H1 (cell line): ENCODE measurements around the gene LRP5. TPM values are rescaled to one million over a fixed set of nuclear protein-coding genes. Genes with fewer than 3 reads are reported as not detected.

Experiments used
- CTCF ChIA-PET: fragments of 300-600 bp; sonication (Branson Sonifier 250); formaldehyde crosslinking; loops from one replicate; lab custom pipeline; 2021; ENCODE audit not compliant: partially characterized antibody; lab: Charles Lee
- POLR2A ChIA-PET: fragments of 300-600 bp; sonication (Branson Sonifier 250); formaldehyde crosslinking; loops from one replicate; lab custom pipeline; 2021; ENCODE audit warnings: inconsistent platforms; ENCODE audit not compliant: partially characterized antibody; lab: Charles Lee
- DNase-seq, 2 experiments: peaks; one replicate each; pipeline versions ENCODE4 v3.0.0 to v3.0.0-alpha.2; 2010 to 2022; ENCODE audit warnings: low spot score in 2 of 2, low read depth in 1 of 2, mixed read lengths in 1 of 2
- FAIRE-seq: peaks from 2 replicates; lab custom pipeline; 2011; peaks lifted over from hg19 to GRCh38; lab: Jason Lieb, UNC
- H2AFZ ChIP-seq: 2 replicates; pipeline ENCODE4 v1.8.1; 2012; ENCODE audit warnings: low read length, inconsistent platforms
- H2AK5ac ChIP-seq: 2 replicates; pipeline ENCODE4 v1.6.1; 2013; ENCODE audit warnings: low read depth, low read length
- H2BK120ac ChIP-seq: replicated peaks from 2 replicates; pipeline ENCODE3; 2013; ENCODE audit warnings: low read depth, low read length, inconsistent platforms
- H2BK12ac ChIP-seq: 2 replicates; pipeline ENCODE4 v1.6.1; 2013; ENCODE audit warnings: low read depth, low read length
- H2BK15ac ChIP-seq: 2 replicates; pipeline ENCODE4 v1.6.1; 2013; ENCODE audit warnings: low read length
- H2BK20ac ChIP-seq: 2 replicates; pipeline ENCODE4 v1.6.1; 2013; ENCODE audit warnings: low read length
- H2BK5ac ChIP-seq: 2 replicates; pipeline ENCODE4 v1.6.1; 2013; ENCODE audit warnings: low read depth, low read length
- H3K14ac ChIP-seq: 2 replicates; pipeline ENCODE4 v1.6.1; 2013; ENCODE audit warnings: inconsistent platforms; ENCODE audit not compliant: insufficient read length
- H3K18ac ChIP-seq: 2 replicates; pipeline ENCODE4 v1.6.1; 2013; ENCODE audit warnings: low read length; ENCODE audit errors: extremely low read depth
- H3K23ac ChIP-seq: 2 replicates; pipeline ENCODE4 v1.6.1; 2013; ENCODE audit warnings: inconsistent platforms; ENCODE audit not compliant: insufficient read length
- H3K23me2 ChIP-seq: 2 replicates; pipeline ENCODE4 v1.6.1; 2013; ENCODE audit warnings: low read depth, low read length
- H3K27ac ChIP-seq: 2 replicates; pipeline ENCODE4 v1.6.1; 2011; ENCODE audit warnings: low read depth, low read length, inconsistent platforms
- H3K27me3 ChIP-seq, 4 experiments: replicated peaks in 1 of 4; 1 replicate in 1 of 4; 2 replicates in 3 of 4; pipeline versions ENCODE4 v1.6.1 to v1.8.1; 2011 to 2013; ENCODE audit warnings: low read length in 3 of 4, mild to moderate bottlenecking in 3 of 4, inconsistent platforms in 2 of 4, mixed read lengths in 2 of 4, moderate library complexity in 1 of 4; ENCODE audit not compliant: control insufficient read depth in 3 of 4, insufficient read depth in 3 of 4; ENCODE audit errors: extremely low read depth in 1 of 4
- H3K36me3 ChIP-seq, 4 experiments: 2 replicates each; pipeline versions ENCODE4 v1.6.1 to v1.8.1; 2011 to 2013; ENCODE audit warnings: mild to moderate bottlenecking in 4 of 4, low read length in 3 of 4, moderate library complexity in 2 of 4, control low read depth in 1 of 4, inconsistent platforms in 1 of 4; ENCODE audit not compliant: insufficient read depth in 4 of 4, control insufficient read depth in 2 of 4
- H3K4ac ChIP-seq: replicated peaks from 2 replicates; pipeline ENCODE3; 2013; ENCODE audit warnings: low read length, low read depth, mixed read lengths, inconsistent platforms; ENCODE audit not compliant: insufficient read length
- H3K4me1 ChIP-seq, 4 experiments: replicated peaks in 1 of 4; 1 replicate in 1 of 4; 2 replicates in 3 of 4; pipeline versions ENCODE4 v1.6.1 to v1.8.1; 2011 to 2013; ENCODE audit warnings: low read length in 3 of 4, inconsistent platforms in 2 of 4, mixed read lengths in 1 of 4; ENCODE audit not compliant: insufficient read depth in 4 of 4, control insufficient read depth in 3 of 4
- H3K4me2 ChIP-seq, 2 experiments: 2 replicates each; pipeline versions ENCODE4 v1.6.1 to v1.8.1; 2011 to 2013; ENCODE audit warnings: low read depth in 2 of 2, low read length in 2 of 2, control low read depth in 1 of 2, inconsistent platforms in 1 of 2, mild to moderate bottlenecking in 1 of 2; ENCODE audit not compliant: insufficient read depth in 1 of 2
- H3K4me3 ChIP-seq, 4 experiments: fragments of 200-600, 300-600 bp in 1 of 4; sonication (generic), shearing (Covaris generic), sonication (Bioruptor Twin) in 1 of 4; 2 replicates each; pipeline versions ENCODE4 v1.5.1 to v1.8.1; 2011 to 2016; ENCODE audit warnings: low read length in 4 of 4, low read depth in 3 of 4, control low read depth in 2 of 4, inconsistent platforms in 2 of 4, mild to moderate bottlenecking in 2 of 4, mixed read lengths in 1 of 4, moderate library complexity in 1 of 4; ENCODE audit not compliant: insufficient read depth in 2 of 4; ENCODE audit errors: extremely low read depth in 1 of 4
- H3K56ac ChIP-seq: replicated peaks from 2 replicates; pipeline ENCODE3; 2013; ENCODE audit warnings: low read depth, mild to moderate bottlenecking, mixed read lengths, low read length, inconsistent platforms; ENCODE audit not compliant: insufficient read length
- H3K79me1 ChIP-seq: 2 replicates; pipeline ENCODE4 v1.6.1; 2013; ENCODE audit warnings: low read depth, low read length, control low read depth
- H3K79me2 ChIP-seq, 2 experiments: 2 replicates each; pipeline versions ENCODE4 v1.6.1 to v1.8.1; 2012 to 2013; ENCODE audit warnings: low read length in 2 of 2, mild to moderate bottlenecking in 2 of 2, inconsistent platforms in 1 of 2; ENCODE audit not compliant: insufficient read depth in 2 of 2, control insufficient read depth in 1 of 2
- H3K9ac ChIP-seq, 4 experiments: replicated peaks in 1 of 4; 1 replicate in 1 of 4; 2 replicates in 3 of 4; pipeline versions ENCODE4 v1.6.1 to v1.8.1; 2011 to 2013; ENCODE audit warnings: low read depth in 3 of 4, low read length in 3 of 4, control low read depth in 2 of 4, mild to moderate bottlenecking in 2 of 4, moderate library complexity in 2 of 4, inconsistent platforms in 1 of 4; ENCODE audit errors: extremely low read depth in 1 of 4
- H3K9me3 ChIP-seq, 2 experiments: 2 replicates each; pipeline versions ENCODE4 v1.6.1 to v1.8.1; 2012 to 2013; ENCODE audit warnings: mild to moderate bottlenecking in 2 of 2, moderate library complexity in 2 of 2, control low read depth in 1 of 2, inconsistent platforms in 1 of 2, low read depth in 1 of 2, low read length in 1 of 2, mixed read lengths in 1 of 2; ENCODE audit not compliant: insufficient read depth in 2 of 2
- H4K20me1 ChIP-seq, 2 experiments: replicated peaks in 1 of 2; 2 replicates each; pipeline versions ENCODE3 to v1.8.1; 2011 to 2013; ENCODE audit warnings: inconsistent platforms in 2 of 2, low read length in 2 of 2, mild to moderate bottlenecking in 1 of 2; ENCODE audit not compliant: insufficient read depth in 2 of 2, control insufficient read depth in 1 of 2
- H4K5ac ChIP-seq: 2 replicates; pipeline ENCODE4 v1.6.1; 2013; ENCODE audit warnings: low read length, low read depth, mixed read lengths, inconsistent platforms; ENCODE audit not compliant: insufficient read length
- H4K8ac ChIP-seq: 2 replicates; pipeline ENCODE4 v1.8.0; 2013; ENCODE audit warnings: mild to moderate bottlenecking, moderate library complexity, low read length, inconsistent platforms; ENCODE audit not compliant: insufficient read depth; ENCODE audit errors: extremely low read depth
- H4K91ac ChIP-seq: replicated peaks from 2 replicates; pipeline ENCODE3; 2013; ENCODE audit warnings: low read length, mixed read lengths, inconsistent platforms; ENCODE audit not compliant: insufficient read length
- ASH2L ChIP-seq: fragments of 200-600, 300-600 bp; sonication (generic); IDR thresholded peaks from one replicate; pipeline ENCODE4 v1.7.1; 2017; ENCODE audit warnings: low read length
- EZH2 ChIP-seq: fragments of 200-600 bp; sonication (generic); IDR thresholded peaks from 2 replicates; pipeline ENCODE4 v1.7.1; 2012; ENCODE audit warnings: low read depth, mild to moderate bottlenecking, moderate library complexity, low read length, inconsistent platforms; ENCODE audit not compliant: severe bottlenecking
- SP1 ChIP-seq: IDR thresholded peaks from 2 replicates; pipeline ENCODE4 v1.6.1; 2011; ENCODE audit warnings: low read depth, low read length
- YY1 ChIP-seq: IDR thresholded peaks from 2 replicates; pipeline ENCODE4 v1.6.1; 2011; ENCODE audit warnings: low read depth, mild to moderate bottlenecking, low read length
- WGBS, 2 experiments: shearing (Covaris generic) in 1 of 2; methylation state at CpG; one replicate each; pipeline versions ENCODE4 v1.1.6 to v1.1.7; 2013 to 2015; ENCODE audit warnings: low lambda C conversion rate in 2 of 2, mixed read lengths in 2 of 2, inconsistent platforms in 1 of 2, low coverage in 1 of 2, missing lambda C conversion rate in 1 of 2; ENCODE audit not compliant: insufficient replicate concordance in 2 of 2, insufficient coverage in 1 of 2, insufficient read length in 1 of 2; ENCODE audit errors: extremely low coverage in 1 of 2, missing lambda C conversion rate in 1 of 2; 5-methylcytosine and 5-hydroxymethylcytosine counted together
- polyA plus RNA-seq, 7 experiments: library from polyadenylated mRNA; depleted of rRNA in 3 of 7; stranded (reverse) in 5 of 7; unstranded in 2 of 7; fragments of >200 nt in 5 of 7; fragments of 200-250 nt in 2 of 7; gene quantifications; 1 replicate in 5 of 7; 2 replicates in 1 of 7; 4 replicates in 1 of 7; pipeline versions ENCODE4 v1.2.1 to v1.2.3, GENCODE V29; 2011 to 2013; ENCODE audit warnings: missing spikeins in 2 of 7, mixed read lengths in 2 of 7
- total RNA-seq: library from RNA; stranded (reverse); fragmentation: NEBNext Ultra II Directional; extraction: Animal tissue kit (Norgen Biotek cat#: 25700); gene quantifications from 2 replicates; pipeline ENCODE4 v1.2.1, GENCODE V29; 2021

The LRP5 gene
- total and polyA plus RNA-seq, 2 of the 8 experiments (the other 6 are each of a cell fraction or from before 2014, with no cell fraction given) = 19.0 to 38.9 TPM

DNA sequence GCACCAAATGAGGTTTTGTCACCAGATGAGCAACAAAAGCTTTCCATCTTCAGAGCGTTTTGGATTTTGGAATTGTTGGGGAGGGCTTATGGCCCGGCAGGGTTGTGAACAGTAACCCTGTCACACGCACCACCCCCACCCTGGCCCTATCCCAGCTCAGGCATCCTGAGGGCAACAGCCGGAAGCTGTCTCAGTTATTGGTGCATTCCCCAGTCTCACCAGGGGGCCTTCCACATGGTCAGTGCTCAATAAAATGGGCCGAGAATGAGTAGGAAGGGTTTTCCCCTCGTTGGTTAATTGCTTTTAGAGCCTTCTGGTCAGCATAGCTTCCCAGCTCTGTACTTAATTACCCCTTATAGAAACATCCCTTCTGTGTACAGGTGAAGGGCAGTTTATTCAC is 46.0 kb downstream of the LRP5 start:
- H4K8ac ChIP-seq = no peak overlapping the region
- no peak overlapping the region for H3K23ac ChIP-seq
- peaks cover 2% of the 10 kb centered on the region; the same call in 1 of the 2 replicates for H3K79me1 ChIP-seq
- no peak overlapping the region for H2AK5ac ChIP-seq
- no peaks in the 10 kb centered on the region; a peak in 1 of 4 replicates for H3K79me2 ChIP-seq
- no peak overlapping the region for H2BK12ac ChIP-seq
- no peak overlapping the region for H2AFZ ChIP-seq
- H3K4me1 ChIP-seq = peaks cover 0 to 10% (median 7%) of the 10 kb centered on the region in 4 experiments; a peak in 6 of 7 replicates
- ChIA-PET POLR2A (interaction anchor here (0.8 to 0.9 kb wide), 2 partner anchors 44 to 60 kb away, joined by 3 read pairs; no protein-coding TSS in a partner anchor), CTCF (interaction anchor here (1.2 to 2.9 kb wide), 5 partner anchors 15 to 33 kb away, joined by 3 to 19 read pairs (median 4); no protein-coding TSS in a partner anchor)
- FAIRE-seq = no peak
- H2BK15ac ChIP-seq = no peak overlapping the region
- 86% methylated on average over 6 of the region's 6 CpGs; no CpG with 5 or more reads in 1 of the 2 experiments for WGBS, 2 experiments
- H3K4me2 ChIP-seq = no peak overlapping the region
- H3K9ac ChIP-seq = no peak overlapping the region
- peaks cover 3 to 6% of the 10 kb centered on the region in 2 experiments for H4K20me1 ChIP-seq
- no peak overlapping the region for H3K14ac ChIP-seq
- H3K18ac ChIP-seq = no peak overlapping the region
- no peak overlapping the region for H4K91ac ChIP-seq
- DNase-seq = no peak
- H3K27ac ChIP-seq = no peak overlapping the region
- no peaks in the 10 kb centered on the region for H3K23me2 ChIP-seq
- no peak overlapping the region for H3K4me3 ChIP-seq
- peaks cover 0 to 6% of the 10 kb centered on the region in 2 experiments; a peak in 2 of 4 replicates for H3K9me3 ChIP-seq
- no peak overlapping the region for H4K5ac ChIP-seq
- H2BK120ac ChIP-seq = no peak overlapping the region
- peaks cover 0 to 16% (median 7%) of the 10 kb centered on the region in 4 experiments; a peak in 4 of 8 replicates for H3K36me3 ChIP-seq
- H3K27me3 ChIP-seq = no peaks in the 10 kb centered on the region
- no peak overlapping the region for H3K4ac ChIP-seq
- no peak overlapping the region for H2BK20ac ChIP-seq
- H2BK5ac ChIP-seq = no peak overlapping the region
- no peak overlapping the region for H3K56ac ChIP-seq
- TF ChIP-seq YY1 (no peak), EZH2 (no peak), ASH2L (no peak), SP1 (no peak)
